MCF 10A (cell line): ENCODE data around the gene TMEM131. TPM values are rescaled to one million over a fixed set of nuclear protein-coding genes. Genes with fewer than 3 reads are reported as not detected.

Experiments used
- BruUV-seq: library from RNA; stranded (reverse); fragments of 400-500 nt; replicated peaks from 2 replicates; lab custom pipeline; 2021; lab: Mats Ljungman, UMichigan
- CTCF ChIA-PET: fragments of 300-600 bp; sonication (Branson Sonifier 250); formaldehyde crosslinking; extraction: SDS; loops from one replicate; lab custom pipeline; 2021; ENCODE audit warnings: antibody characterized with exemption, inconsistent platforms; lab: Yijun Ruan, JAX
- POLR2A ChIA-PET: fragments of 300-600, 350-650 bp; sonication (Branson Sonifier 250); formaldehyde crosslinking; extraction: SDS; loops from one replicate; lab custom pipeline; 2020; ENCODE audit warnings: antibody characterized with exemption, inconsistent platforms; lab: Yijun Ruan, JAX
- DNase-seq: peaks from one replicate; pipeline ENCODE4 v3.0.0-alpha.2; 2018; ENCODE audit not compliant: unreplicated experiment
- H3K27ac Mint-ChIP-seq: one replicate; pipeline ENCODE4 v1.8.0; 2022; ENCODE audit warnings: mild to moderate bottlenecking, low read depth, mixed read lengths; ENCODE audit not compliant: unreplicated experiment
- H3K27me3 Mint-ChIP-seq: one replicate; pipeline ENCODE4 v1.8.0; 2022; ENCODE audit warnings: mixed read lengths; ENCODE audit not compliant: insufficient read depth, unreplicated experiment
- H3K36me3 Mint-ChIP-seq: one replicate; pipeline ENCODE4 v1.8.0; 2022; ENCODE audit warnings: mild to moderate bottlenecking, moderate library complexity, mixed read lengths; ENCODE audit not compliant: insufficient read depth, unreplicated experiment
- H3K4me1 Mint-ChIP-seq: one replicate; pipeline ENCODE4 v1.8.0; 2022; ENCODE audit warnings: mixed read lengths; ENCODE audit not compliant: insufficient read depth, unreplicated experiment
- H3K4me3 Mint-ChIP-seq: one replicate; pipeline ENCODE4 v1.8.0; 2022; ENCODE audit warnings: mild to moderate bottlenecking, moderate library complexity, mixed read lengths; ENCODE audit not compliant: unreplicated experiment
- H3K9me3 Mint-ChIP-seq: one replicate; pipeline ENCODE4 v1.8.0; 2022; ENCODE audit warnings: mixed read lengths; ENCODE audit not compliant: unreplicated experiment
- intact Hi-C: fragments of 100-400 bp; cut with micrococcal nuclease; formaldehyde crosslinking; loops from 2 replicates; pipeline ENCODE4 v1.14.1; 2022
- total RNA-seq: library from RNA; stranded (reverse); gene quantifications from 2 replicates; pipeline ENCODE4 v1.2.3, GENCODE V29; 2022
- TF ChIP-seq, protein P1 (sequence below): fragments of 200-600 bp; IDR thresholded peaks from one replicate; pipeline ENCODE4 v1.8.0; 2022; ENCODE audit warnings: antibody characterized with exemption, mild to moderate bottlenecking; ENCODE audit not compliant: unreplicated experiment

The TMEM131 gene
- total RNA-seq, 1 experiment from 2014 or later, result 42.2 TPM

DNA sequence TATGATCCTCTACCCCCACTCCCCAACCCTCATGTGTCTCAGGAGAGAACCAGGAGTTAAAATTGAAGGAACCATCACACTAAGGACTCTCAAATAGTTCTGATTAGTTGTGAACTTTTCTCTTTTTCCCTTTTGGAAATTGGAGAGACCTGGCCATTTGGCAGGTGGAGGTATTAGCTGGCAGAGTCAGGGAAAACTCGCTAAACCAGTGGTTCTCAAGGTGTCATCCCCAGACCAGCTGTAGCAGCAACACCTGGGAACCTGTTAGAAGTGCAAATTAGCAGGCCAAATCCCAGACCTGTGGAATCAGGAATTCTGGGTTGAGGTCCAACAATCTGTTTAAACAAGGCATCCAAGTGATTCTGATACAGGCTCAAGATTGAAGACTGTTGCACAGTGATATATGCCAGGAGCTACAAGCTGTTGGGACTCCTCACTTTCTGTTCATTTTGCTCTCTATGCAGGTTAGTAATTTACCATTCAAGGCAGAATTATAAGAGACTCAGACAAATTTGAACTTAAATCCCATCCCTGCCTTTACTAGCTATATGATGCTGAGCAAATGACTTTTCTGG, 2.8 kb upstream of the TMEM131 start:
- H3K27me3 Mint-ChIP-seq, result no peaks in the 10 kb centered on the region
- BruUV-seq, result no TSS peak
- peaks cover 4% of the 10 kb centered on the region for H3K36me3 Mint-ChIP-seq
- CTCF ChIA-PET, result interaction anchor here (0.6 kb wide), 1 partner anchor 192 kb away, joined by 3 read pairs; no protein-coding TSS in a partner anchor
- POLR2A ChIA-PET, result no interaction called here
- no peak overlapping the region for H3K27ac Mint-ChIP-seq
- DNase-seq, result no peak
- H3K4me1 Mint-ChIP-seq, result peaks cover 5% of the 10 kb centered on the region
- H3K4me3 Mint-ChIP-seq, result no peak overlapping the region
- TF ChIP-seq, protein P1, sequence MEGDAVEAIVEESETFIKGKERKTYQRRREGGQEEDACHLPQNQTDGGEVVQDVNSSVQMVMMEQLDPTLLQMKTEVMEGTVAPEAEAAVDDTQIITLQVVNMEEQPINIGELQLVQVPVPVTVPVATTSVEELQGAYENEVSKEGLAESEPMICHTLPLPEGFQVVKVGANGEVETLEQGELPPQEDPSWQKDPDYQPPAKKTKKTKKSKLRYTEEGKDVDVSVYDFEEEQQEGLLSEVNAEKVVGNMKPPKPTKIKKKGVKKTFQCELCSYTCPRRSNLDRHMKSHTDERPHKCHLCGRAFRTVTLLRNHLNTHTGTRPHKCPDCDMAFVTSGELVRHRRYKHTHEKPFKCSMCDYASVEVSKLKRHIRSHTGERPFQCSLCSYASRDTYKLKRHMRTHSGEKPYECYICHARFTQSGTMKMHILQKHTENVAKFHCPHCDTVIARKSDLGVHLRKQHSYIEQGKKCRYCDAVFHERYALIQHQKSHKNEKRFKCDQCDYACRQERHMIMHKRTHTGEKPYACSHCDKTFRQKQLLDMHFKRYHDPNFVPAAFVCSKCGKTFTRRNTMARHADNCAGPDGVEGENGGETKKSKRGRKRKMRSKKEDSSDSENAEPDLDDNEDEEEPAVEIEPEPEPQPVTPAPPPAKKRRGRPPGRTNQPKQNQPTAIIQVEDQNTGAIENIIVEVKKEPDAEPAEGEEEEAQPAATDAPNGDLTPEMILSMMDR, result no peak
- intact Hi-C loops, result loop anchor here (10.0 kb wide), 2 partner anchors 266 to 386 kb away; no protein-coding TSS in a partner anchor
- H3K9me3 Mint-ChIP-seq, result no peaks in the 10 kb centered on the region

DNA sequence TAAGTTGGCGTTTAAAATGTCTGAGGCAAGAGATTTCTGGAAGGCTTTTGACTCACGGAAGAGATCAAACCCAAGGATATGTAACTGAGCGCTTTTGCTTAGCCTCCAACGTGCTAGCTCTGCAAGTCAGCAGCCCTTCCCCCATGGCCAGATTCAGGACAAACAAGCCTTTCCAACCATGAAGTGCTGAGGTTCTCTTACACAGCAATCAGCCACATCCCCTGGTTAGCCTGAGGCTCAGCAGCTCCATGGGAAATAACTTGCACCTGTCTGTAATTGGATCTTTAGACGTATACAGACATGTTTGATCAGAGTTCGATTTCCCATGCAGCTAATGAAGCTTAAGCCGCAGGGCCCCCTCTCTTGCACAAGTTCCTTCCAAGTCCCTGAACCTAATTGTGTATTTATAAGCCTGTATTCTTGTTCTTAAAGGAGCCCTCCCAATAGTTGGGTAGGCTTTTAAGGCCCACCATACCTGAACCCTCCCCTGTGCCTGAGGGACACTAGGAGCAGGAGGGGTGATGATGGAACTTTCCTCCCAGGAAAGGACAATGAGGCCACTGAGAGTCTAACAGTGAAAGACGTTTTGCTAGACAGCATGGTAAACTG, 2.1 kb upstream of the TMEM131 start:
- ChIA-PET POLR2A (no interaction called here), CTCF (interaction anchor here (0.7 kb wide), 1 partner anchor 25 kb away, joined by 3 read pairs; no protein-coding TSS in a partner anchor)
- peaks cover 12% of the 10 kb centered on the region for H3K4me1 Mint-ChIP-seq
- no peaks in the 10 kb centered on the region for H3K9me3 Mint-ChIP-seq
- no peak overlapping the region for H3K27ac Mint-ChIP-seq
- no peak overlapping the region for H3K4me3 Mint-ChIP-seq
- peaks cover 4% of the 10 kb centered on the region for H3K36me3 Mint-ChIP-seq
- BruUV-seq, result no TSS peak
- H3K27me3 Mint-ChIP-seq, result no peaks in the 10 kb centered on the region
- DNase-seq, result no peak
- TF ChIP-seq, protein P1, result no peak
- intact Hi-C loops, result loop anchor here (10.0 kb wide), 2 partner anchors 267 to 387 kb away; no protein-coding TSS in a partner anchor

DNA sequence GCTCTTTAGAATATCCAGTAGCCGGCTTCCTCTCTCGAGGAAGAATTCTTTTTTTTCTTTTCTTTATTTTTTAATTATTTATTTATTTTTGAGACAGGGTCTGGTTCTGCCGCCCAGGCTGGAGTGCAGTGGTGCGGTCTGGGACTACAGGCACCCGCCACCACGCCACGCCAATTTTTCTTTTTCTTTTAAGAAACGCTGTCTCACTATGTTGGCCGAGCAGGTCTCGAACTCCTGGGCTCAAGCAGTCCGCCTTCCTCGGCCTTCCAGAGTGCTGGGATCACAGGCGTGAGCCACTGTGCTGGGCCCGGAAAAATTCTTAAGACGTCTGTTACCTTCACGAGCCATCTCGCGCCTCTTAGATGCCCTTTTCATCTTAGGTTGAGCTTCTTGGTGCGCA, 931 bp upstream of the TMEM131 start:
- H3K27ac Mint-ChIP-seq, result no peak overlapping the region
- H3K27me3 Mint-ChIP-seq, result no peaks in the 10 kb centered on the region
- ChIA-PET POLR2A (interaction anchor here (0.6 to 2.1 kb wide), 15 partner anchors 9 to 290 kb away, joined by 3 to 7 read pairs (median 3); no protein-coding TSS in a partner anchor), CTCF (interaction anchor here (0.6 to 1.1 kb wide), 3 partner anchors 31 to 385 kb away, joined by 3 read pairs; no protein-coding TSS in a partner anchor)
- no peaks in the 10 kb centered on the region for H3K9me3 Mint-ChIP-seq
- TF ChIP-seq, protein P1, result no peak
- intact Hi-C loops, result loop anchor here (1.0 to 10.0 kb wide), 3 partner anchors 127 to 388 kb away; no protein-coding TSS in a partner anchor
- peaks cover 16% of the 10 kb centered on the region for H3K4me1 Mint-ChIP-seq
- H3K4me3 Mint-ChIP-seq, result peak overlapping the region; percentile 87
- peaks cover 4% of the 10 kb centered on the region for H3K36me3 Mint-ChIP-seq
- BruUV-seq, result no TSS peak
- no peak for DNase-seq

DNA sequence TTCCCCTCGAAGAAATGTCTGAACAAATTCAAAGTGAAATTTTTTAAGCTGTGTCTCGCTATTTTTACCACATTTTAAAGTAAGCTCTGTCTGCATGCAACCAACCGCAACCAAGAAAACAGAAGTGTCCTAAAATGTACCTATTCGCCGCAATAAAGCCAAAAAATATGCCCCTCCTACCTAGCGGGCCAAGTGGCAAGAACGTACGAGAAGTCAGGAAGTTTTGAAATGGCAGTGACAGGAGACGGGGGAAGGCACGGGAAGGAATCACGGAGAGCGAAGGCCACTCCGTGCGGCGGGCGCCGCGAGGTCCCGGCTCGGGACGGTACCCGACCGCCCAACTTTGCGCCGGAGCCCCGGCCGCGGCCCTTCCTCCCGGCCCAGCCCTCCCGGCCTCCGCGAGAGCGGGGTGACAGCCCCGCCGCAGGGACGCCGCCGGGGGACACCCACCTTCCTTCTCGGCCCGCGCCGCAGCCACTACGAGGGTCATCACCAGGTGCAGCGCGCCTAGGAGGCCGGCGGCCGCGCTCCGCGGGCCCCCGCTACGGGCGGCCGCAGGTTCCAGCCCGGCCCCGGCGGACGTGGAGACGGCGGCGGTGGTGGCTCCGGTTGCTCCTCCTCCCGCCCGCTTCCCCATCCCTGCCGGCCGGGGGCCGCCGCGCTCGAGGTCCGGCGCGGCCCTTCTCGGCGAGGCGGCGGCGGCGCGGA, 568 bp downstream of the TMEM131 start:
- TF ChIP-seq, protein P1, result no peak
- intact Hi-C loops, result loop anchor here (10.0 kb wide), 2 partner anchors 270 to 390 kb away; no protein-coding TSS in a partner anchor
- ChIA-PET CTCF (interaction anchor here (0.7 to 1.2 kb wide), 6 partner anchors 125 to 1878 kb away, joined by 3 to 6 read pairs (median 4); no protein-coding TSS in a partner anchor), POLR2A (interaction anchor here (0.6 to 2.1 kb wide), 16 partner anchors 10 to 1571 kb away, joined by 3 to 12 read pairs (median 4); no protein-coding TSS in a partner anchor)
- Mint-ChIP-seq H3K9me3 (no peaks in the 10 kb centered on the region), H3K4me1 (peaks cover 23% of the 10 kb centered on the region), H3K36me3 (peaks cover 4% of the 10 kb centered on the region), H3K27ac (peak overlapping the region; percentile 75), H3K4me3 (peak overlapping the region; percentile 87), H3K27me3 (no peaks in the 10 kb centered on the region)
- DNase-seq, result peak; percentile 51
- no TSS peak for BruUV-seq
